GM19193 (cell line): ENCODE data around the gene TMEM255A.

Source experiments
- POLR2A ChIP-seq: IDR thresholded peaks from 4 replicates; pipeline ENCODE4 v1.6.1; 2011; ENCODE audit not compliant: insufficient read depth, insufficient read length; ENCODE audit errors: extremely low read depth

The TMEM255A gene

DNA sequence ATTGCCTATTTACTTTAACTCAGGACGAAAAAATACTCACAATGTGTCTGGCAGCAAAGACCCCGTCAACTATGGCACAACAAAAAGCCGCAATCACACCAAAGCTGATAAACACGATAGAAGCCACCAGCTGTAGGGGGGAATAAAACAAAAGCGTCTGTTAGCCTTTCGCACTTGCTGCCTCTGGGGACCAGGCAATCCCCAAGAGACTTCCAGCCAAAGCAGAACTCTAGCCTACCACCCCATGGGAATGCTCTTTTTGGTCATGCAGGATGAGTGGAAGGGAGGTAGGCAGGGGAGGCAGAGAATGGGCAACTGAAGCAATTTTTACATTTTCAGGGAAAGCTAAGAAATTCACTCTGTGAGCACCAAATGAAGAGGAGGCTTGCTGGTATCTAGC, 20.1 kb downstream of the TMEM255A start:
- TF ChIP-seq POLR2A, result no peak

DNA sequence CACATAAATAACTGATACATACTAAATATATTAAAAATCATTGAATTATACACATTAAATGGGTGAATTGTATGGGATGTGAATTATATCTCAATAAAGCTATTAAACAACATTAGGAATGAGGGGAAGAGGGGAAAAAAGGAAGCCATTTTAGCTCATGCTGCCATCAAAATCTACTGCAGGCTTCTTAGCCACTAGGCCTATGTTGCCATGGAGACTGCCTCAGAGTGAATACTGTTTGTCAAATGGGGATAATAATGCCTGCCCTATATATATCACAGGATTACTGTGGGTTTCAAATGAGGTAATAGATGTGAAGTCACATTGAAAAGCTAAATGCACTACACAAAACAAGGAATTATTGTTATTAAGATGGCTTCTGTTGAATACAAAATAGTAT, 21.2 kb downstream of the TMEM255A start:
- no peak for TF ChIP-seq POLR2A

DNA sequence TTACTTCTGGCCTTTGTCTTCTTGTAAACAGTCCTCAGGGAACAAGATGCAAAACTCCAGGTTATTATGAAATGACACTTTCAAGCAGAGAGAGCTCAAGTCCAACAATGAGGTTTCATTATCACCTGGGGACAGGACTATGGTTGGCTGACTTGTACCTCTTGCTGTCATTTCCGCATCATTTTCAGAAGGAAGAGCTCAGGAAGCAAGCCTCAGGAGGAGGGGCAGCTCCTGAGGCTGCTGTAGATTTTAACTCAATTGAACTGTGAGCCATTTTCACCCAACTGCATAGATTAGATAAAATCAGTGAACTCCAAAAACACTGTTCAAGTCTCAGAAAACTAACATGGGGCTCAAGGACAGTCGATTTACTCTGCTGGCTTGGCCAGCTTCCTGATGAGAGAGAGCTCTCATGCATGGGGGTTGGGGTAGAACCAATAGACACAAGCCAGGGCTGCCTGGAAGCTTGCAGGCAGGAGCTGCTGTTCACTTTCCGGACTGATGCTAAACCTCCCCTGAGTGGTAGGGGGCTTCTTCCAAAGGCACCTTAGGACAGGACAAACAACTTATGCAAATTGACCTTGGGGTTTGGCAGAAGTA, 23.6 kb downstream of the TMEM255A start:
- no peak for TF ChIP-seq POLR2A

DNA sequence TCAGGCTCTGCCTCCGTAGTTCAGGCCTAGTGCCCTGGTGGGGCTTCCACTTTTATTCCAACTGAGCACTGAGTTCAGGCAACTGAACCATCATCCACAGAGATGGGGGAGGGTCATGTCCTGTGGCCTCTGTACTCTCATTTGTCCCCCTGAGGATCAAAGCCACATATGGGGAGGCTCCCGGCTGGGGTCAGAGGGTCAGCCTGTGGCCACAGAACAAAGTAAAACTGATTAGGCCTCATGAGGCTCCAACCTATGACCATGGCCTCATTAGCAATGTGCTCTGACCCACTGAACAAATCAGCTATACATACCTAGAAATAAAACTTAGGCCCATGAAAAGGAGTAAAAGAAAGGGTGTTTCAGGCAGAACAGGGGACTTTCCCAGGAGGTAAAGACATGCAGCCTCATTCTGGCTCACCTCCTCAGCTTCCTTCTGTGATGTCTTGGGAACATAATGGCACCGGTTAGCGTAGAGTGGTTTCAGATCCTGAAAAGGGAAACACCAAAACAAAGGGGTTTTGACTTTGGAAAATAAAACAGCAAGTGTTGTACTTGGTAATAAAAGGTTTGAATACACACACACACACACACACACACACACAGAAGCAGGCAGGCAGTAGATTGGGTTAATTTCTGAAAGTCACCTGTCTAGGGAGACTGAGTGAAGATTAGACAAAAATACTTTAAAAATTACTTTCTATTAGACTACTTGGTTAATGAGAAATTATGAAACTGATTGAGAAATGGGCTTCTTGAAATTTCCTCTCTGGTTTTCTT, 24.3 kb downstream of the TMEM255A start:
- no peak for TF ChIP-seq POLR2A

DNA sequence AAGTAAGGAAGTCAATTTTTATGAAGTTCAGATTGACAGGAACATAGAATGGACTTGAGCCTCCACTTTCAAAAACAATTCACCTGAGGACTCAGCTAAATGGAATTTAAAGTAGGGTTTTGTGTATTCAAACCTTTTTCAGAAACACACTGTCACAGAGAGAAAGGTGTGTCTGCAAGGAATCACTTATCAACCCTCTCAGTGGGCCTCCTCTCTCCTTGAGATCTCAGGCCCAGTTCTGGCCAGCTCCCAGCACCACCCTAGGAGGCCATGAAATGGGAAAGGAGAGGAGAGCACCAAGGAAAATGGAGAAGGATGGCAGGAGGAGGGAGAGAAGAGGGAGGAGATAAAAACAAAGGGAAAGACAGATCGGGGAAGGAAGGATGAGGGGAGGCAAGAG, 28.6 kb downstream of the TMEM255A start:
- TF ChIP-seq POLR2A, result no peak

DNA sequence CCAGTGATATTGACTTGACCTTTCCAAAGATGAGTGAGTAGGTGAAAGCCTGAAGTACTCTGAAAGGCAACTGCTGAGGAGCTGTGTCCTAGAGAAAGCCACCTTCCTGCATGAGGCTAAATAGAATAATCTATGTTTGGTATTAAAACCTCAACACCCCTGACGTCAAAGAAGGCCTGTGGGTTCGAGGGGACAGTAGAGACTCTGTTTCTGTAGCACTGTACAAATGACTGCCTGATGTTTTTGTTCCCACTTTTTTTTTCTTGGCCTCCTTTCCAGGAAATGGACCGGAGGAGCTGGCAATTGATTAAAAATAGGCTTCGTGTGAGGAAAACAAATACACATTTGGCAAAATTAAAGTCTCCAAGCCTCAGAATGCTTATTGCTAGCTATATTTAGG, 29.5 kb downstream of the TMEM255A start:
- no peak for TF ChIP-seq POLR2A

DNA sequence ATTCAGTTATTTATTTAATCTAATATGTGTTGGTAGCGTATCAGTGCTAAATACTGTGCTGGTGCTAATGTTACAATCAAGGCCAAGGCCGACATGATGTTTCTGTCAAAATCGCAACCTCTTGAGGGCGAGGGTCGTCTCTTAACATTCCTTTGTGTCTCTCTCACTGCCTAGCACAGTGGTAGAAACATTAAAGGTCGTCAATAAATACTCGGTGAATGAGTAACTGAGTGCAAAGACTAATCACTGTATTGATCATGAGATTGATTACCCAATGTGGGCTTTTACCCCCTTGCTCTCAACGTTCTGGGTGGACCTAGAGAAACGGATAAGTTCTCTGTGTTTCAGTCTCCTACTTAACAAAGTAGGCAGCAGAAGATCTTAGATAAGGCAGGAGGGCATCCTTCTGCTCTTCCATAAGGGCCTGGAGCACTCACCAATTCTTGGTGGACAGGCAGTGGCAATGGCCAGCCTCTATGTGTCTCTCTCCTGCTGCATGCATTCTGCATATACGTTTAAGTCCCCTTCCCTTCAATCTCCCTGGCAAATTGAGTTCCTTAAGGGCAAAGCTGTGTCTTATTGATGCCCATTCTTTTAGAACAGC, 30.1 kb downstream of the TMEM255A start:
- TF ChIP-seq POLR2A, result no peak

DNA sequence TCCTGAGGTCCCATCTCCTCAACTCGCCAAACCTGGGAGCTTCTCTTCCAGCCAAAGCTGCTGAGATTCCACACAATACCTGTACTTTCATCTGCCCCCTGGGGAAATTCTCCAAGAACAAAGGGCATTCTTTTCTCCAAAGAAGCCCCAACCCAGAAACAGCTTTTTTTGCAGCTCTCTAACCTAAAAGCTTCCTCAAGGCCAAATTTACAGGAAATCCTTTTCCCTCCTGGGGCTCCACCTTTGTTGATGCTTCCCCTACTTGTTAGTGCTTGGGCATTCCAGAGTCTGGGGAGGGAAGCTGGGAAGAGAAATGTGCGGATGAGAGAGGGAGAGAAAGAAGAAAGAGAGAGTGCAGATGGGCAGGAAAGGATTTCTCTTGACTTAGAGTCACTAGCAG, 36.3 kb downstream of the TMEM255A start:
- TF ChIP-seq POLR2A, result no peak

DNA sequence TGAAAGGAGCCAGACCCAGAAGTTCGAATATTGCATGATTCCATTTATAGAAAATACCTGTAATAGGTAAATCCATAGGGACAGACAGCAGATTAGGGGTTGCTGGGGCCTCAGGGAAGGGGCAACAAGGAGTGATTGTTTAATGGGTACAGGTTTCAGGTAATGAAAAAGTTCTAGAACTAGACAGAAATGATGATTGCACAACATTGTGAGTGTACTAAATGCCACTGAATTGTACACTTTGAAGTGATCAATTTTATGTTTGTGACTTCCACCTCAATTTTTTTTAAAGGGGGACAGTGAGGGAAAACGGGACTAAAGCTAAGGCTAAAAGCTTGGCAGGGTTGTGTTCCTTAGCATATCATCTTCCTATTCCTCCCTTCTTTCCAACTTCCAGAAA, 37.1 kb downstream of the TMEM255A start:
- TF ChIP-seq POLR2A, result no peak

DNA sequence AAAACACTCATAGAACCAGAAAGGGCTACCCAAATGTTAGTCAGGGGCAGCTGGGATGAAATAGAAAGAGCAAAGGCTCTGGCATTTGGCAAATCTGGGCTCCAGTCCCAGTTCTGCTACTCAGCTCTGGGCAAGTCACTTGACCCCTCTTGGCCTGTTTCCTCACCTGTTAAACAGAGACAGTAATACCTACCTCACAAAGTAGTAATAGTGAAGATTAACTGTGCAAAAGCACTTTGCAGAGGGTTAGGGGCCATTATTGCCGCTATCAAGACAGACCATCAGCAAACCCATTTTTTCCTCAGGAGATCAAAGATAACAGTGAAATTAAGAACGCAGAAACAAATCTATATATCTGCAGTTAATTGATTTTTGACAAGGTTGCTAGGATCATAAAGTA, 40.0 kb downstream of the TMEM255A start:
- no peak for TF ChIP-seq POLR2A

DNA sequence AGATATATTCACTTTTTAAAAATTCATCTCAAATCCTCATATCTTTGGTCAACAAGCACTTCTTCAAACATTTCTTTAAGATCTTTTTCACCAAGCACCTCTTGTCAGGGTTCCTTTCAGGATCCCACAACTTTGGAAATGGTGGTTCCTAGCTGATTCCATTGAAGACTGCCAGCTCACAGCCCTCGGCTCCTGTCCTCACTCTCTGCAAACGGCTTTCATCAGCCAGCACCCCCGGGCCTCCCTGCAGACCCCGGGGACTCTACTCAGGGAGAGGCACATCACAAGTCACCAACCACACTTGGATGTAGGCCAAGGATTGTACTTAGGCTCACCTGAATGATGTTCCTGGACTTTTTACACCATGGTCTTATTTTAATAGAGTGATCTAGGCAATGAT, 40.7 kb downstream of the TMEM255A start:
- no peak for TF ChIP-seq POLR2A

DNA sequence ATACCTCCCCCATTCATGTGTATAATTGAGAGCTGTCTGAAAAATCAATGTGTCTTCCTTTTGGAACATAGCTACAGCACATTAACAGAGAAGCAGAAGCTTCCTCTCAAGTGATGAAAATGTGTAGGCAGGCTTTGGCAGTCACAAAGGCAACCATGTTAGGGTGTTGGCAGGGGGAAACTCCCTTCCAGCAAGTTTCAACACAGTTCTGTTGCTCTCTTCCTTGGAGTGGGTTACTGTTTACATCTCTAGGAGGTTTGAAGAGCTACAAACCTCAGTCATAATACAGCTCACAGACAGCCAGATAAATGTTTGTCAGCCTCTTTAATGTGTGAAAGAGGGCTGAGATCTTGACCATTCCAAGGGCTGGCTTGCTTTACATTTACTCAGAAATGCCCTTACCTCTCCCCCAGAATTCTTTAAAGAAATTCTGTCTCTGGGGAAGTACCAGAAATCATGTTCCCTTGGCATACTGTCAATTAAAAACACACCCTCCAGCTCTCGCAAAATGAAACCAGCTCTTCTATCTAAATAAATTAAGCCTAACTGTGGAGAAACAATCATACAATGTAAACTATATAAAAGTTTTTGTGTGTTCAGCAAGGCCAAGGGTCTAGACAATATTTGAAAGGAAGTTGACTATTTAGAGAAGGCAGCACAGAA, 41.8 kb downstream of the TMEM255A start:
- no peak for TF ChIP-seq POLR2A

DNA sequence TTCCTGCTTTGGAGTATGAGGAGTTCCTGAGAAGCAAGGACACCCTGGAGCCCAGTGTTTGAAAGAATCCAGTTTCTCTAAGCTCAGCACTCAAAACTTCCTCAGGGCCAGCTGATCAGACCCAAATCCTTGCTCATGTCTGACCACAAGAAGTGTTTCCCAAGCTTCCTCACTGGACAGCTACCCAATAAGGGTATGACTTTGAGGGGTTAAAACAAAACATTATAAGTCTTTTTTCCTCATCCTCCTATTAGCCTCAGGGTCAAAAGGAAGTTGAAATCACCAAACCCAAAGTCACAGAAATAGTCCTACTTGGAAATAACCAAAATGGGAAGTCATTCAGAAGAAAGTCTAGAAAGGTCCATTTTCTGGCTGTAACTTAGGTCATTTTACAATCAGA, 46.9 kb downstream of the TMEM255A start:
- no peak for TF ChIP-seq POLR2A

DNA sequence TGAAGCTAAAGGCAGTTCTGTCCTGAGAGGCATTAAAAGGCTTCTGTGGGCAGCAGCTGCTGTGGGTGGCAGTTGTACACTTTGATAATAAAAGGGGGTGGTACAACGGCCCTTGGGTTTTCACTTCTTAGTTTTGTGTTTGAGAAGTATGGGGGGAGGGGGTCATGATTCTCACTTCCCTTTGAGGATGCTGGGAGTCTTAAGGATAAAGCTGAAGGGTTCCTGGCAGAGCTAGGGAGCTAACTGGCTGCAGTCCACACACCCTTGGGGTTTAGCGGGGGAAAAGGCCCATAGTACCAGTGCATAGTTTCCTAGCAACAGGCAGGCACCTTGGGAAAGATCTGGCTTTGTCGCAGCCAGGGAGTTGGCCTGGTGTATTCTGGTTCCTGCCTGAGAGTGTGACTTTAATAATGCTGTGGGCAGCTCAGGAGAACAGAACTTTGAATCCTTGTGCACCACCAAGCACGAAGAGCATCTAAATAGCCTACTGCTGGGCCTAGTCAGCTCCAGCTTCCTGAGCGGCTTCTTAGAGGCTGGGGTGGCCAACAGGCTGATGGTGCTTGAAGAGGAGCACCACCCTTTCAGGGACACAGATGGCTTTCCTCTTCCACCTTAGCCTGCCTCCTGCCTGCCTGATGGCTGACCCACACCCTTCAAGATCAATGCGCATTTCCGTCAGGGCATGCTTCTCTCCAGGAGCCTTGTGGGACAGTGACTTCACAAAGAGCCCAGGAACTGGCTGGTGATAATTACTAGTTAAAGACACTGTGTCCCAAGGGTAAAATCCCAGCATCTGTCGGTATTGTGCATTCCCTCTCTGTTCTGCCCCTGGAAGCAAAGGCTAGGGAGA, 48.2 kb downstream of the TMEM255A start:
- TF ChIP-seq POLR2A, result no peak

DNA sequence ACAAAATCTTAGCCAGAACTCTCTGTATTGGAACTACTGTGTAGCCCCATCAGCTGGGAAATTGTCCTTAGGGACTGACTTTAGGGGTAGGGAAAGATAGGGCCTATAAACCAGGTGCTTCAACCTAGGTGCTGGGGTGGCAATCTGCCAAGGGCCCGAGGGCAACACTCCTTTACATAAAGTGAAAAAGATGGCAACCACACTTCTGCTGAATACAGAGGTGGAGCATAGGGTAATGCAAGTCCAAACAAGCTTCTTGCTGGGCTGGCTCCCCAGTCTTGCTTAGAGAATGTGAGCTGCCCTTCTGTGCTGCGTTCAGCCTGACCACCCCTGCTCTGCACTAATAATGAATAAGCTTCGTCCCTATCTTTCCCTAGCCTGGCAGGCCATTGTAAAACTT, 50.9 kb downstream of the TMEM255A start:
- TF ChIP-seq POLR2A, result no peak

DNA sequence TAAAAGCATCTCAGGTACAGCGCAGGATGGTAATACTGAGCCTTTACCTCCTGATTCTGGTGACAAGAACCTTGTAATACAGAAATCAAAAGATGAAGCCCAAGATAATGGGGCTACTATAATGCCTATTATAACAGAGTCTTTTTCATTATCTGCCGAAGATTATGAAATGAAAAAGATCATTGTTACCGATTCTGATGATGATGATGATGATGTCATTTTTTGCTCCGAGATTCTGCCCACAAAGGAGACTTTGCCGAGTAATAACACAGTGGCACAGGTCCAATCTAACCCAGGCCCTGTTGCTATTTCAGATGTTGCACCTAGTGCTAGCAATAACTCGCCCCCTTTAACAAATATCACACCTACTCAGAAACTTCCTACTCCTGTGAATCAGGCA, 57.5 kb downstream of the TMEM255A start:
- TF ChIP-seq POLR2A, result no peak
